ENCODE data around the gene MRPS9. TPM values are rescaled to one million over a fixed set of nuclear protein-coding genes. Genes with fewer than 3 reads are reported as not detected.

MRPS9 gene
- total and polyA plus RNA-seq, 2 experiments from 2014 or later: 64.7 to 78.9 TPM

DNA sequence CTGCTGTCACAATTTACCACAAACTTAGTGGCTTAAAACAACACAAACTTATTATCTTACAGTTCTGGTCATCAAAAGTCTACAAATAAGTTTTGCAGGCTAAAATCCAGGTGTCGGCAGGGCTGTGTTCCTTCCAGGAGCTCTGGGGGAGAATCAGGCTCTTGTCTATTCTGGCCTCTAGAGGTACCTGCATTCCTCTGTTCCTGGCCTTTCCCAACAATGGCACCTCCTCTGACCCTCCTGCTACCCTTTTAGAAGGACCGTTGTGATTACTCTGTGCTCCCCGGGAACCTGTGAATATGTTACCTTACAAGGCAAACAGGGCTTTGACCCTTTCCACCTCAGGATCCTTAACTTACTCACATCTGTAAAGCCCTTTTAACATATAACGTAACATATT, 98.5 kb downstream of the MRPS9 start:
- Histone ChIP-seq H4K20me1 (replicated peaks; ENCODE audit: insufficient read depth) (no peaks in the 10 kb centered on the region), H3K9me2 (ENCODE audit: insufficient read depth) (no peaks in the 10 kb centered on the region; the same call in 1 of the 2 replicates), H3K27me3 (ENCODE audit: insufficient read depth) (no peaks in the 10 kb centered on the region), H3K79me2 (replicated peaks; ENCODE audit: insufficient read depth) (no peaks in the 10 kb centered on the region), H3K36me3 (ENCODE audit: insufficient read depth) (no peaks in the 10 kb centered on the region), H3F3A (replicated peaks; ENCODE audit: low read depth) (no peaks in the 10 kb centered on the region), H2AFZ (no peak overlapping the region; the same call in 1 of the 2 replicates), H3K4me3 (no peak overlapping the region), H3K27ac (ENCODE audit: low read depth) (no peak overlapping the region), H3K4me1 (ENCODE audit: insufficient read depth) (no peaks in the 10 kb centered on the region), H3K4me2 (no peak overlapping the region)
- H3K4me3 Mint-ChIP-seq: no peak overlapping the region
- ATAC-seq: peak; percentile 62
- TF ChIP-seq, protein P1, sequence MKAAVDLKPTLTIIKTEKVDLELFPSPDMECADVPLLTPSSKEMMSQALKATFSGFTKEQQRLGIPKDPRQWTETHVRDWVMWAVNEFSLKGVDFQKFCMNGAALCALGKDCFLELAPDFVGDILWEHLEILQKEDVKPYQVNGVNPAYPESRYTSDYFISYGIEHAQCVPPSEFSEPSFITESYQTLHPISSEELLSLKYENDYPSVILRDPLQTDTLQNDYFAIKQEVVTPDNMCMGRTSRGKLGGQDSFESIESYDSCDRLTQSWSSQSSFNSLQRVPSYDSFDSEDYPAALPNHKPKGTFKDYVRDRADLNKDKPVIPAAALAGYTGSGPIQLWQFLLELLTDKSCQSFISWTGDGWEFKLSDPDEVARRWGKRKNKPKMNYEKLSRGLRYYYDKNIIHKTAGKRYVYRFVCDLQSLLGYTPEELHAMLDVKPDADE (IDR thresholded peaks at IDR 0.05): no peak
- TF ChIP-seq CREB1 (CRISPR knock-in tag; IDR thresholded peaks at IDR 0.05; ENCODE audit: low read depth) (no peak), STAT1 (IDR thresholded peaks at IDR 0.05; ENCODE audit: unreplicated experiment) (no peak), ZNF114 (CRISPR knock-in tag; IDR thresholded peaks at IDR 0.05) (no peak), POLR2AphosphoS5 (IDR thresholded peaks at IDR 0.05; ENCODE audit: low read depth) (no peak), EZH2 (IDR thresholded peaks at IDR 0.05; ENCODE audit: low read depth, unreplicated experiment) (no peak), ZNF331 (CRISPR knock-in tag; IDR thresholded peaks at IDR 0.05; ENCODE audit: low read depth) (no peak), EZH2phosphoT487 (IDR thresholded peaks at IDR 0.05; ENCODE audit: unreplicated experiment) (no peak), JUNB (IDR thresholded peaks at IDR 0.05; ENCODE audit: unreplicated experiment) (no peak), NANOG (IDR thresholded peaks at IDR 0.05; ENCODE audit: borderline replicate concordance) (no peak)
- TF ChIP-seq, protein P2, sequence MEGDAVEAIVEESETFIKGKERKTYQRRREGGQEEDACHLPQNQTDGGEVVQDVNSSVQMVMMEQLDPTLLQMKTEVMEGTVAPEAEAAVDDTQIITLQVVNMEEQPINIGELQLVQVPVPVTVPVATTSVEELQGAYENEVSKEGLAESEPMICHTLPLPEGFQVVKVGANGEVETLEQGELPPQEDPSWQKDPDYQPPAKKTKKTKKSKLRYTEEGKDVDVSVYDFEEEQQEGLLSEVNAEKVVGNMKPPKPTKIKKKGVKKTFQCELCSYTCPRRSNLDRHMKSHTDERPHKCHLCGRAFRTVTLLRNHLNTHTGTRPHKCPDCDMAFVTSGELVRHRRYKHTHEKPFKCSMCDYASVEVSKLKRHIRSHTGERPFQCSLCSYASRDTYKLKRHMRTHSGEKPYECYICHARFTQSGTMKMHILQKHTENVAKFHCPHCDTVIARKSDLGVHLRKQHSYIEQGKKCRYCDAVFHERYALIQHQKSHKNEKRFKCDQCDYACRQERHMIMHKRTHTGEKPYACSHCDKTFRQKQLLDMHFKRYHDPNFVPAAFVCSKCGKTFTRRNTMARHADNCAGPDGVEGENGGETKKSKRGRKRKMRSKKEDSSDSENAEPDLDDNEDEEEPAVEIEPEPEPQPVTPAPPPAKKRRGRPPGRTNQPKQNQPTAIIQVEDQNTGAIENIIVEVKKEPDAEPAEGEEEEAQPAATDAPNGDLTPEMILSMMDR (conservative IDR thresholded peaks at IDR 0.05; ENCODE audit: low read depth in 2 of 2): no peak
- TF ChIP-seq, protein P3, sequence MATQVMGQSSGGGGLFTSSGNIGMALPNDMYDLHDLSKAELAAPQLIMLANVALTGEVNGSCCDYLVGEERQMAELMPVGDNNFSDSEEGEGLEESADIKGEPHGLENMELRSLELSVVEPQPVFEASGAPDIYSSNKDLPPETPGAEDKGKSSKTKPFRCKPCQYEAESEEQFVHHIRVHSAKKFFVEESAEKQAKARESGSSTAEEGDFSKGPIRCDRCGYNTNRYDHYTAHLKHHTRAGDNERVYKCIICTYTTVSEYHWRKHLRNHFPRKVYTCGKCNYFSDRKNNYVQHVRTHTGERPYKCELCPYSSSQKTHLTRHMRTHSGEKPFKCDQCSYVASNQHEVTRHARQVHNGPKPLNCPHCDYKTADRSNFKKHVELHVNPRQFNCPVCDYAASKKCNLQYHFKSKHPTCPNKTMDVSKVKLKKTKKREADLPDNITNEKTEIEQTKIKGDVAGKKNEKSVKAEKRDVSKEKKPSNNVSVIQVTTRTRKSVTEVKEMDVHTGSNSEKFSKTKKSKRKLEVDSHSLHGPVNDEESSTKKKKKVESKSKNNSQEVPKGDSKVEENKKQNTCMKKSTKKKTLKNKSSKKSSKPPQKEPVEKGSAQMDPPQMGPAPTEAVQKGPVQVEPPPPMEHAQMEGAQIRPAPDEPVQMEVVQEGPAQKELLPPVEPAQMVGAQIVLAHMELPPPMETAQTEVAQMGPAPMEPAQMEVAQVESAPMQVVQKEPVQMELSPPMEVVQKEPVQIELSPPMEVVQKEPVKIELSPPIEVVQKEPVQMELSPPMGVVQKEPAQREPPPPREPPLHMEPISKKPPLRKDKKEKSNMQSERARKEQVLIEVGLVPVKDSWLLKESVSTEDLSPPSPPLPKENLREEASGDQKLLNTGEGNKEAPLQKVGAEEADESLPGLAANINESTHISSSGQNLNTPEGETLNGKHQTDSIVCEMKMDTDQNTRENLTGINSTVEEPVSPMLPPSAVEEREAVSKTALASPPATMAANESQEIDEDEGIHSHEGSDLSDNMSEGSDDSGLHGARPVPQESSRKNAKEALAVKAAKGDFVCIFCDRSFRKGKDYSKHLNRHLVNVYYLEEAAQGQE (IDR thresholded peaks at IDR 0.05; ENCODE audit: unreplicated experiment): no peak
- TF ChIP-seq, protein P4, sequence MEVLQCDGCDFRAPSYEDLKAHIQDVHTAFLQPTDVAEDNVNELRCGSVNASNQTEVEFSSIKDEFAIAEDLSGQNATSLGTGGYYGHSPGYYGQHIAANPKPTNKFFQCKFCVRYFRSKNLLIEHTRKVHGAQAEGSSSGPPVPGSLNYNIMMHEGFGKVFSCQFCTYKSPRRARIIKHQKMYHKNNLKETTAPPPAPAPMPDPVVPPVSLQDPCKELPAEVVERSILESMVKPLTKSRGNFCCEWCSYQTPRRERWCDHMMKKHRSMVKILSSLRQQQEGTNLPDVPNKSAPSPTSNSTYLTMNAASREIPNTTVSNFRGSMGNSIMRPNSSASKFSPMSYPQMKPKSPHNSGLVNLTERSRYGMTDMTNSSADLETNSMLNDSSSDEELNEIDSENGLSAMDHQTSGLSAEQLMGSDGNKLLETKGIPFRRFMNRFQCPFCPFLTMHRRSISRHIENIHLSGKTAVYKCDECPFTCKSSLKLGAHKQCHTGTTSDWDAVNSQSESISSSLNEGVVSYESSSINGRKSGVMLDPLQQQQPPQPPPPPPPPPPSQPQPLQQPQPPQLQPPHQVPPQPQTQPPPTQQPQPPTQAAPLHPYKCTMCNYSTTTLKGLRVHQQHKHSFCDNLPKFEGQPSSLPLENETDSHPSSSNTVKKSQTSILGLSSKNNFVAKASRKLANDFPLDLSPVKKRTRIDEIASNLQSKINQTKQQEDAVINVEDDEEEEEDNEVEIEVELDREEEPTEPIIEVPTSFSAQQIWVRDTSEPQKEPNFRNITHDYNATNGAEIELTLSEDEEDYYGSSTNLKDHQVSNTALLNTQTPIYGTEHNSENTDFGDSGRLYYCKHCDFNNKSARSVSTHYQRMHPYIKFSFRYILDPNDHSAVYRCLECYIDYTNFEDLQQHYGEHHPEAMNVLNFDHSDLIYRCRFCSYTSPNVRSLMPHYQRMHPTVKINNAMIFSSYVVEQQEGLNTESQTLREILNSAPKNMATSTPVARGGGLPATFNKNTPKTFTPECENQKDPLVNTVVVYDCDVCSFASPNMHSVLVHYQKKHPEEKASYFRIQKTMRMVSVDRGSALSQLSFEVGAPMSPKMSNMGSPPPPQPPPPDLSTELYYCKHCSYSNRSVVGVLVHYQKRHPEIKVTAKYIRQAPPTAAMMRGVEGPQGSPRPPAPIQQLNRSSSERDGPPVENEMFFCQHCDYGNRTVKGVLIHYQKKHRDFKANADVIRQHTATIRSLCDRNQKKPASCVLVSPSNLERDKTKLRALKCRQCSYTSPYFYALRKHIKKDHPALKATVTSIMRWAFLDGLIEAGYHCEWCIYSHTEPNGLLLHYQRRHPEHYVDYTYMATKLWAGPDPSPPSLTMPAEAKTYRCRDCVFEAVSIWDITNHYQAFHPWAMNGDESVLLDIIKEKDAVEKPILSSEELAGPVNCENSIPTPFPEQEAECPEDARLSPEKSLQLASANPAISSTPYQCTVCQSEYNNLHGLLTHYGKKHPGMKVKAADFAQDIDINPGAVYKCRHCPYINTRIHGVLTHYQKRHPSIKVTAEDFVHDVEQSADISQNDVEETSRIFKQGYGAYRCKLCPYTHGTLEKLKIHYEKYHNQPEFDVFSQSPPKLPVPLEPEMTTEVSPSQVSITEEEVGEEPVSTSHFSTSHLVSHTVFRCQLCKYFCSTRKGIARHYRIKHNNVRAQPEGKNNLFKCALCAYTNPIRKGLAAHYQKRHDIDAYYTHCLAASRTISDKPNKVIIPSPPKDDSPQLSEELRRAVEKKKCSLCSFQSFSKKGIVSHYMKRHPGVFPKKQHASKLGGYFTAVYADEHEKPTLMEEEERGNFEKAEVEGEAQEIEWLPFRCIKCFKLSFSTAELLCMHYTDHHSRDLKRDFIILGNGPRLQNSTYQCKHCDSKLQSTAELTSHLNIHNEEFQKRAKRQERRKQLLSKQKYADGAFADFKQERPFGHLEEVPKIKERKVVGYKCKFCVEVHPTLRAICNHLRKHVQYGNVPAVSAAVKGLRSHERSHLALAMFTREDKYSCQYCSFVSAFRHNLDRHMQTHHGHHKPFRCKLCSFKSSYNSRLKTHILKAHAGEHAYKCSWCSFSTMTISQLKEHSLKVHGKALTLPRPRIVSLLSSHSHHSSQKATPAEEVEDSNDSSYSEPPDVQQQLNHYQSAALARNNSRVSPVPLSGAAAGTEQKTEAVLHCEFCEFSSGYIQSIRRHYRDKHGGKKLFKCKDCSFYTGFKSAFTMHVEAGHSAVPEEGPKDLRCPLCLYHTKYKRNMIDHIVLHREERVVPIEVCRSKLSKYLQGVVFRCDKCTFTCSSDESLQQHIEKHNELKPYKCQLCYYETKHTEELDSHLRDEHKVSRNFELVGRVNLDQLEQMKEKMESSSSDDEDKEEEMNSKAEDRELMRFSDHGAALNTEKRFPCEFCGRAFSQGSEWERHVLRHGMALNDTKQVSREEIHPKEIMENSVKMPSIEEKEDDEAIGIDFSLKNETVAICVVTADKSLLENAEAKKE (CRISPR knock-in tag; IDR thresholded peaks at IDR 0.05): no peak
- no peaks in the 10 kb centered on the region for H3K9me3 Mint-ChIP-seq
- H3K27ac Mint-ChIP-seq: no peak overlapping the region
- peaks cover 6% of the 10 kb centered on the region for H3K27me3 Mint-ChIP-seq (ENCODE audit: insufficient read depth, low read depth, poor library complexity)
- no peaks in the 10 kb centered on the region; the same call in 2 of the 3 replicates for H3K4me1 Mint-ChIP-seq
- no peaks in the 10 kb centered on the region for H3K36me3 Mint-ChIP-seq (ENCODE audit: low read depth)
- no peak for DNase-seq (ENCODE audit: low spot score)

Data from GM23338 (cell line).